GM19043 (cell line): Measurements from ENCODE around the gene GNG4.
"Not testable (repeated sequence)": the region's sequence is repeated elsewhere in the genome, so short reads cannot be mapped to it uniquely, and the experiment has no call there.

Source experiments
- ATAC-seq: cut with Tn5 transposase; IDR thresholded peaks from one replicate; pipeline ENCODE4 v1.9.1; 2021; ENCODE audit warnings: low read depth; ENCODE audit not compliant: unreplicated experiment

The GNG4 gene

DNA sequence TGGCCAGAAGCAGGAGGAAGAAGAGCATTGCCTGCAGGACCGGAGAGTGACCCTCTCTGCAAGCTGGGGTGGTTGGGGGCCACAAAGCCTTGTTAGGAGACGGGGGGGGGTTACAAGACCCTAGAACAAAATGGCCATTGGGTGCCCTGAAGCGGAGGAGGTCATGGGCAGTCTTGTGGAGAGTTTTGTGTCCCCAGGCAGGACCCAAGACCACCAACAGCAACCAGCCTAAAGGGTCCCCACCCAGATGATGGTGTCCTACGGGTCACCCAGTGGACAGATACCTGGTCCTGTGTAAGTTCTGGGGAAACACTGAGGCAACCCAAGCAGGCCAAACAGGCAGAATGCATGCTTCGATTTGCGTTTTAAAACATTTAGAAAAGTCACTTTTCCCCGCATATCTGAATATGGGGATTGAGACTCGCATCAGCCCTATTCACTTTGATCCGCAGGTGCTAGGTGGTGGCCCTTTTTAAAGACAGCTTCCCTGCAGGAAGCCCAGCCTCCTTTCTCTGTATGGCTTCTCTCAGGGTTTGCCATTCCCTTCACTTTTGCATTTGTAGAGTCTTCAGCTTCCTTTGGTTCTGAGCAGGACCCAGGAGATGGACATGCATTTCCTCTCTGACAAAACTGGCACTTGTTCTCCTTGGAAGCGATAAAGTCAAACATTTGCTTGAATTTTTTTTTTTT is 21.1 kb downstream of the GNG4 start:
- no peak for ATAC-seq

GRCh38 chr1:235625831-235626230 is 23.8 kb downstream of the GNG4 start:
- ATAC-seq = no peak

DNA sequence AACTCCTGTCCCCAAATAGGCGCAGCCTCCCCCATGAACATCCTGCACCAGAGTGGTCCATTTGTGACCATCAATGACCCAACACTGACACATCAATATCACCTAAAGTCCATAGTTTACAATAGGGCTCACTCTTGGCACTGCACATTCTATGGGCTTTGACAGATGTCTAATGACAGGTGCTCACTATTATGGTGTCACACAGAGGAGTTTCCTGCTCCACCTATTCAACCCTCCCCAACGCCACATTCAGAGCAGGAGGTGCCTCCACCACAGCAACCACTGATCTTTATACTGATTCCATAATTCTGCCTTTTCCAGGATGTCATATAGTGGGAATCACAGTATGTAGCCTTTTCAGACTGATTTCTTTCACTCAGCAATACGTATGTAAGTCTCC is 24.2 kb downstream of the GNG4 start:
- no peak for ATAC-seq

DNA sequence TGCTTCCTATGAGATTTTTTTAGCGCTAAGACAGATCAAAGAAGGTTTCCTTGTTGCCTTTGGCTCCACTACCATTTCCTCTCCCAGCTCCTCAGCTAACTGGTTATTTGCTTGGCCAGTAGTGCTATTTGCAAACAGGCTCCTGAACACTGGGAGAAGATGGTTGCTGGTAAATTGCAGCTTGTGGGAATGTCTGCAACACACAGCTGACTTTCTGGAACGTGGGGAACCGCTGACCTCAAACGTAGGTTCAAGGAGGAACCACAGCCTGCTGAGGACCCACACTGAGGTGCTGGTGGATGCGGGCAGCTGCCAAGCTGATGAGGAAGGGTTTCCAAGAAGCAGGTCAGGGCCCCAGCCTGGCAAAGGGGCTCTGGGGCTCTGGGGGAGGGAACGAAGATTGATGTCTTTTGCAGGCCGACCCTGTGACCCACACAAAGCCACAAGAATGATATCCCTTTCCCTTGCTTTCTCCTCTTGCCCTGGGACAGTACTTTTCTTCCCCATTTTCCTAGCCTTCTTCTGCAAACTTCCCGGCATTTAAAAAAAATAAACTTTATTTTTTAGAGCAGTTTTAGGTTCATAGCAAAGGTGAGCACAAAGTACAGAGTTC is 24.8 kb downstream of the GNG4 start:
- ATAC-seq = no peak

GRCh38 chr1:235622936-235623779 is 26.4 kb downstream of the GNG4 start:
- ATAC-seq = no peak

GRCh38 chr1:235619149-235619548 is 30.4 kb downstream of the GNG4 start:
- ATAC-seq = not testable (repeated sequence)

DNA sequence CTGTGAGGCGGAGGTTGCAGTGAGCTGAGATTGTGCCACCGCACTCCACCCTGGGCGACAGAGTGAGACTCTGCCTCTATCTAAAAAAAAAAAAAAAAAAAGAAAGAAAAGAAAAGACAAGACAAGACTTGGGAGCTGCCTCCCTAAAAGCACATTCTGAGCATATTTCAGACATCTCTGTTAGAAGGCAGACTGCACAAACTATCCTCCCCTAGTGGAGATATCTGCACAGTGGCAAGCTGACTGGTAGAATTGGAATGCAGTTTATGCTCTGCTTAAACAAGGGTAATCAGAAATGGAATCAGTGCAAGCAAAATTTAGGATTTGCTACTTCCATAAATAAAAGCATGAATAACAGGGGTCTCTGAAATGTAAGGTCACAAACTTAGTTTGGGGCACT is 31.8 kb downstream of the GNG4 start:
- ATAC-seq = no peak

DNA sequence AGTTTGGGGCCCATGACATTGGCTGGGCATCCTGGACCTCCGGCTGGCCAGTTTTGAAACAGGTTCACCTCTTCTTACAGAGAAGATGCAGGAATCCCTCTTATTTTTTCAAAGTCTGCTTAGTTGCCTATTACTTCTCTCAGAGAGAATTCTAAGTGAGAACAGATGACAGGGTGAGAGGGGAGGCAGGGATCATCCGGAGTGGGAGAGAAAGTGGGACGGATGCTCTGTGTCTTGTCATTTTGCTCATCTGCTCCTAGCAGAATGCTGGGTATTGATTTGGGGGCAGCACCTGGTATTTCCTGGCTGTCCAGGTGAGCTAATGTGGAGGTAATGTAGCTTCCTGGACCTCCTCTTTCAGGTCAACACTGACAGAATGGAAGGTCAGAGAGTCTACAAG is 32.4 kb downstream of the GNG4 start:
- no peak for ATAC-seq

DNA sequence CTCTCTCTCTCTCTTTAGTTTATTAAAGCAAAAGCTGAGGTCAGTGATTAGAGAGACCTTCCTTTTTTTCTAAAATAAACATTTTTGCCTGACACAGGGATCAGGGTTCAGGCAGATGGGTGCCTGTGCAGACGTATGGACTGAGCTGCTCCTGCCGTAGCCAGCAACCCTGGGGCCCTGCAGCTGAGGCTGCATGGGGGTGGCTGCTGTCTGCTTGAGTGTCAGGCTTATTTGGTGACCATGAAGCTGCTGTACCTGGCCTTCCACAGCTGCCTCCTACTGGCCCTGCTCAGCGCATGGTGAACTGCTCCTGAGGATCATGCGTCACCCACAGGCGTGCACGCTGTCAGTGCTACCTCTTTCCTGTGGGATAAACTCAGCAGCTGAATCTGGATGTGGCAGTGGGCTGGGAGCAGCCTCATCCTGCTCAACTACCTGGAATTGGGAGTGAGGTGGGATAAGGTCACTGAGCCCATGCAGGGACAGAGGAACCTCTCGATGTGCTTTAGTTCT is 35.1 kb downstream of the GNG4 start:
- no peak for ATAC-seq

DNA sequence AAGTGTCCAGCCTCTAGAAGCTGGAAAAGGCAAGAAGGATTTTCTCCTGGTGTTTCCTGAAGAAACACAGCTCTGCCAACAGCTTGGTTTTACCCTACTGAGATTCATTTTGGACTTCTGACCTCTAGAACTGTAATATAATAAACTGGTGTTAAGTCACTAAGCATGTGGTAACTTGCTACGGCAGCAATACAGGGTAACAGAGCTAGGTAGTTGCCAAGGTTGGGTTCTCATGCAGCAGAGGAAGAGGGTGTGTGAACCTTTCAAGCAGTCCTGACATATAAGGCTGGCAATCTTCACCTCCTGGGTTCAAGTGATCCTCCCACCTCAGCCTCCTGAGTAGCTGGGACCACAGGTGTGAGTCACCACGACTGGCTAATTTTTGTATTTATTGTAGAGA is 36.0 kb downstream of the GNG4 start:
- ATAC-seq = no peak

- no peak for ATAC-seq
These were observed 36.8 kb downstream of the GNG4 start for GRCh38 chr1:235612761-235613160.

- no peak for ATAC-seq
These were observed 39.4 kb downstream of the GNG4 start for GRCh38 chr1:235610157-235610556.

- ATAC-seq = no peak
These were observed 41.3 kb downstream of the GNG4 start for GRCh38 chr1:235608278-235608677.

GRCh38 chr1:235607284-235607683 is 42.3 kb downstream of the GNG4 start:
- ATAC-seq = no peak

- no peak for ATAC-seq
These were observed 48.5 kb downstream of the GNG4 start for GRCh38 chr1:235601104-235601503.

DNA sequence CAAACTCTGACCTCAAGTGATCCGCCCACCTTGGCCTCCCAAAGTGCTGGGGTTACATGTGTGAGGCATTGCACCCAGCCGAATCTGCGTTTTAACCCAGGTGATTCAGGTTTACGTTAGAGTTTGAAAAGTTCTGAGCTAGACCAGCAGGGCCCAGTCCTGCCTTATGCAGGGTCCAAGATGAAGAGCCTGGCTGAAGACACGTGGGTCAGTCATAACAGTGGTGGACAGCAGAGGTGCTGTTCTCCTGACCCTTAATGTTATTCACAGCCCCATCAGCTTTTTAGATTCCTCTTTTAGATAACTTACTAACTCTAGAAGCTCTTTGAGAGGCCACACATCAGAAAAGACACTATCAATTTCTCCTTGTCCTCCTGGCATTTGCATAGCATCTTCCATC is 50.0 kb downstream of the GNG4 start:
- no peak for ATAC-seq

GRCh38 chr1:235597867-235598553 is 51.6 kb downstream of the GNG4 start:
- no peak for ATAC-seq

GRCh38 chr1:235595079-235595478 is 54.5 kb downstream of the GNG4 start:
- ATAC-seq = no peak

- not testable (repeated sequence) for ATAC-seq
These were observed 55.2 kb downstream of the GNG4 start for GRCh38 chr1:235594281-235594895.

DNA sequence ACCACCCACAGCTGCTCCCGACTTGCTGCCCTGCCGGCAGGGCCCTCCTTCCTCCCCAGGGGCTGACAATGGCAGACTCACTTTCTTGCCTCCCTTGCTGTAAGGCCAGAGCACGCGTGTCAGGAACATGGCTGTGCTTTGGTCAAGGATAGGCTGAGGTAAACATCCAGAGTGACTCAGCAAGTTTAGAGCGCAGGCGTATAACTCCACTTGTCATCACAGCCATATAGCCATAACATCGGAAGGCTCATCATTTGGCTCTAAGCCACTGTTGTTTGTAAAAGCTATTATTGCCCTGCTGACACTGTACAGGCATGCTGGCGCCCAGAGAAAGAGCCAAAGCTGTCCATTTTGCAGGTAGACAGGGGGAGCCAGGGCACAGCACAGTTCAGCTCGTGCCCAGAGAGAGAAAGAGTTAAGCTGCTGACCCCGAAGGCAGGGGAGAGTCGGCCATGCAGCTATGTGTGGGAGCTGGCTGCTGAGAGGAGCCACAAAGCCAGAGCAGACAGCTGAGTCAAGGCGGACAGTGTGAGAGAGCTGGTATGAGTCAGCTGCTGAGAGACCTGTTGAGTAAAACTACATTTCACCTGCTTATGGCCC is 60.6 kb downstream of the GNG4 start:
- ATAC-seq = no peak
